Activated T-cell treated with anti-CD3 and anti-CD28 coated beads, Interleukin-2, amount 50 U/mL, for 1 hour (primary cell): ENCODE results near the gene VEGFA.
"Not testable (repeated sequence)": the region's sequence is repeated elsewhere in the genome, so short reads cannot be mapped to it uniquely, and the experiment has no call there.

Experiments
- DNase-seq: peaks from one replicate; pipeline ENCODE4 v3.0.0-alpha.2; 2020

The VEGFA gene

DNA sequence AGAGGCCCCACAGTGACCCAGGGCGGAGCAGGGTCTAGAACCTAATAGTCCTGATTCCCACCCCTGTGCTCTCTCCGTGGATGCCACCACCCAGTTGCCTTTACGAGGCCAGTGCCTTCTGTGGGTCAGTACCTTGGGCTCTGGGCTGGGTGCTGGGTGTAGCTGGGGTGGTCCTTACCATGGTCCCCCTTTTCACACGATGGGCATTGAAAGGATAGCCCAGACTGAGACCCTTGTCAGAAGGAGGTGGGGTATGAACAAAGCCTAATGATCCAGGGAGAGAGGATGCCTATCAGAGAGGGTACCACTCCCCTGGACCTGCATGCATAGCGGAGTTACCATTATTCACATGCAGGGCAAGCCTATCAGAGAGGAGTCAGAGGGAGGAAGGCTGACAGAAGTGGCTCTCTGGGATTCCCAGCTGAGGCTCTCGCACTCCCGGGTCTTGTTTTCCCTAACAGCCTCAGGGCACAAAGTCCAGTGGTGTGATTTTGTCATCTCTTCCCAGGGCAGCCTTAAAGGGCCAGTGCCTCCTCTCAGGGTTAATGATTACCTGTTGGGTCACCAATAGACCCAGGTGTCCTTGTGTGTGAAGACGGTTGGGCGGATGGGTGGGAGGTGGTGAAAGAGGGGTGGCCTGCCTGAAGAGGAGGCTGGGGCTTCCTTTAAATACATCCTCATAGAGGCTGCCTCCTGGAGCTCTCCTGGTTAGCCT is 36.2 kb downstream of the VEGFA start:
- no peak for DNase-seq

GRCh38 chr6:43806758-43807227 is 36.8 kb downstream of the VEGFA start:
- no peak for DNase-seq

GRCh38 chr6:43807228-43808061 is 37.4 kb downstream of the VEGFA start:
- DNase-seq, result no peak

DNA sequence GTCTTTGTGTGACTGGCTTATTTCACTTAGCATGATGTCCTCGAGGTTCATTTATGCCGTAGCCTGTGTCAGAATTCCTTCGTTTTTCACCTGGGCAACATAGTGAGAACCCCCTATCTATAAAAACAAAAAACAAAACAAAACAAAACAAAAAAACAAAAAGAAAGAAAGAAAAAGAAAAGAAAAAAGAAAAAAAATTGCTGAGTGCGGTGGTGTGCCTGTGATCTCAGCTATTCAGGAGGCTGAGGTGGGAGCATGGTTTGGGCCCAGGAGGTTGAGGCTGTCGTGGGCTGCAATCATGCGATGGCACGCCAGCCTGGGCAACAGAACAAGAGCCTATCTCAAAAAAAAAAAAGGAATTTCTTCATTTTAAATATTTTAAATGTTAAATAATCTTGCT is 38.4 kb downstream of the VEGFA start:
- no peak for DNase-seq

- no peak for DNase-seq
Observed at GRCh38 chr6:43809417-43810305, 39.6 kb downstream of the VEGFA start.

DNA sequence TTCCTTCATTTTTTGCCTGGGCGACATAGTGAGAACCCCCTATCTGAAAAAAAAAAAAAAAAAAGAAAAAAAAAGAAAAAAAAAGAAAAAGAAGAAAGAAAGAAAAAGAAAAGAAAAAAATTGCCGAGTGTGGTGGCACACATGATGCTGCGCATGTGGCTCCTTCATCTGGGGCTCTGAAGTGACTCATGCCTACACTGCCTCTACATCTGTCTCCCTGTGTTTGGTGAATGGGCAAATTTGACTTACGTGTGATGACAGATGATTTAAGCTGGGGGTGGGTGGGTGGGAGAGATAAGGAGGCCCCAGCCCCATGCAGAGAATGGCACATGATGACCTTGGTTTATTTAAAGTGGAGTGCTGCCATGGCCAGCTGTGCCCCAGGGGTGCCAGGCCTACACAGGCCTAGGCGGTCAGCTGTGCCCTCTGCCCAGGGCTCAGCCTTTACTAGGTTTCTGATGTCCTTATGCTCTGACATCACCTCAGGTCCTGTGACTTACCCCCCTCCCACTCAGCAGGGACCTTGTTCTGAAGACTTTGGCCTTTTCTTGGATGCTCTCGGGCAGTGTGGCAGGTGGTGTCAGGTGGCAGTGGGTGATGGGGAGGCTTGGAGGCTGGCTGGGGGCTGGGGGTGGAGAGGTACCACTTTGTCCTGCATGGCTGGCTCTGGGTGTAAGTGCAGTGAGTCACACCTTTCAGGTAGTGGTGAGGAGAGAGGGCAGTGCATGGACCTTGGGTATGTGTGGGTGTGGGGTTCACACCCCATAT is 41.1 kb downstream of the VEGFA start:
- DNase-seq, result no peak

DNA sequence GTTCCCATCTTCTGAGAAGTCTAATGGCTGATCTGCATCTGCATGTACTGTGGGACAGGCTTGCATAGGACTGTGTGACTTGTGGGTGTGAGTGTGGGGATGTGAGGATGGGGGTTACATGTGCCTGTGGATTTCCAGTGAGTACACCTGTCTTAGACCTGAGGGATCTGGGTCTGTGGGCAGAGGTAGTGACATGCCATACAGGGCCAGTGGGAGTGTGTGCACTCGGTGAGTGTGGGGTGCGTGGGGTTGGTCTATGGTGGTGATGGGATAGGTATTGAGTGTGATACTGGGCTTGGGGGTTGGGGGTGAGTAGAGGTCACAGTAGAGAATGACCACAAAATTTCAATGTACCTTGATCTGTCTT is 41.7 kb downstream of the VEGFA start:
- no peak for DNase-seq

DNA sequence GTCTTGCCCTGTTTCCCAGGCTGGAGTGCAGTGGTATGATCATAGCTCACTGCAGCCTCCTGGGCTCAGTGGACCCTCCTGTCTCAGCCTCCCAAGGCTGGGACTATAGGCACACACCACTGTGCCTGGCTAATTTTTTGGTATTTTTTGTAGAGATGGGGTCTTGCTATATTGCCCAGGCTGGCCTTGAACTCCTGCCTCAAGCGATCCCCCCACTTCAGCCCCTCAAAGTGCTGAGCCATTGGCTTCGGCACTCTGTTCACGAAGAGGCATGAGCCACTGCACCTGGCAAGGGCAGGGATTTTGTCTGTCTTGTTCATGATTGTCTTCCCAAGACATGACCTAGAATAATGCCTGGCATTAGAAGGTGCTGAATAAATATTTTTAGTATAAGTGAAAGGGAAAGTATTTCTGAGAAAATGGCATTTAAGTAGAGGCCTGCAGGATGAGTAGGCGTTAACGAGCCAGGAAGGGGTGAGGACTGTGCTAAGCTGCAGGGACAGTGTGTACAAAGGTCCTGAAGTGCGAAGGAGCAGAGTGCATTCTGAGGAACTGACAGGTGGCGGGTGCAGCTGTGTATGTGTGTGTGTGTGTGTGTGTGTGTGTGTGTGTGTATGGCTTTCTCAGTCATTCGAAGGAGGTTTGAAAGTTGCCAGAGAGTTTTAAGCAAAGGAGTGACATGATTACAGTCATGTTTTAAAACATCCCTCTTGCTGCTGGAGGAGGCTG is 43.0 kb downstream of the VEGFA start:
- DNase-seq, result no peak

- DNase-seq, result no peak
Observed at GRCh38 chr6:43814111-43814510, 44.1 kb downstream of the VEGFA start.

GRCh38 chr6:43814865-43815264 is 44.9 kb downstream of the VEGFA start:
- no peak for DNase-seq

DNA sequence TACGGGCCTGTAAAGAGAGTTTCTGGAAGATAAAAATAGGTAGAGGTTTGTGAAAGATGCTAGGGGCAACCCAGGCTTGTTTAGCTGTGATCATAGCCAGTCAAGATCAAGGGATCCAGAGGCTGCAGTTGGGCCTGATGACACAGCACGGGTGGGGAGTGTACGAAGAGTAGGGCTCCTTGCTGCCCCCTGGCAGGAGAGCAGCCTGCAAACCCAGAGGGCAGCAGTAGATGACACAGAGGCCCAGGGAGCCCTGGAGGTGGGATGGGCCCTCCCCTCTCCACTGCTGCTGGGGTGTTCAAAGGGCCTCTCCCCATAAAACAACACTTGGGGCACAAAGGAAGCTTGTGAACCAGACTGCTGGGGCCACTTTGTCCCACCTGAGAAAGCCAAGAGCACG is 47.2 kb downstream of the VEGFA start:
- DNase-seq, result no peak

DNA sequence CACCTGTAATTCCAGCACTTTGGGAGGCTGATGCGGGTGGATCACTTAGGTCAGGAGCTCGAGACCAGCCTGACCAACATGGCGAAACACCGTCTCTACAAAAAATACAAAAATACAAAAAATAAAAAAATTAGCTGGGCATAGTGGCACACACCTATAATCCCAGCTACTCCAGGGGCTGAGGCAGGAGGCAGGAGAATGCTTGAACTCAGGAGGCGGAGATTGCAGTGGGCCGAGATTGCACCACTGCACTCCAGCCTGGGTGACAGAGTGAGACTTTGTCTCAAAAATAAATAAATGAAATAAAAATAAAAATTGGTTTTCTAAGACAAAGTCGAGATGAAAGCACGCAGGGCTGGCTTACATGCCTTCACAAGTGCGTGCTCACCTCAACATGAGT is 49.0 kb downstream of the VEGFA start:
- not testable (repeated sequence) for DNase-seq

- no peak for DNase-seq
Observed at GRCh38 chr6:43819958-43820357, 49.9 kb downstream of the VEGFA start.

GRCh38 chr6:43820486-43820885 is 50.5 kb downstream of the VEGFA start:
- DNase-seq, result no peak

GRCh38 chr6:43821101-43821886 is 51.3 kb downstream of the VEGFA start:
- DNase-seq, result no peak

DNA sequence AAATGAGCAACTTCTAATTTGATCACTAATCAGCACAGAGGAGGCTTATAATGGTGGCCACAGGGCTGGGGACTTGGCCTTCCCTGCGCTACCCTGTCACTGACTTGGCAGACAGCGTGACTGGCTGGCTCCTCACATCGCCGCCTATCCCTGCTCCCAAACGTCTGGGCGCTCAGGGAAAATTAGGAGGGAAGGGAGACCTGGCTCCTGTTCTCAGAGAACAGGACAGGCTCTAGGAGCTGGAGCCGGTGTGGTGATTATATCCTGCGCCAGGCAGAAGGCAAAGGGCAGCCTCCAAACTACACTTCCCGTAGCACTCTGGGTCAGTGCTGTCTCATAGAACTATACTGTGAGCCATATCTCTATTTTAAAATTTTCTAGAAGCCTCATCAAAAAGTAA is 53.4 kb downstream of the VEGFA start:
- no peak for DNase-seq

DNA sequence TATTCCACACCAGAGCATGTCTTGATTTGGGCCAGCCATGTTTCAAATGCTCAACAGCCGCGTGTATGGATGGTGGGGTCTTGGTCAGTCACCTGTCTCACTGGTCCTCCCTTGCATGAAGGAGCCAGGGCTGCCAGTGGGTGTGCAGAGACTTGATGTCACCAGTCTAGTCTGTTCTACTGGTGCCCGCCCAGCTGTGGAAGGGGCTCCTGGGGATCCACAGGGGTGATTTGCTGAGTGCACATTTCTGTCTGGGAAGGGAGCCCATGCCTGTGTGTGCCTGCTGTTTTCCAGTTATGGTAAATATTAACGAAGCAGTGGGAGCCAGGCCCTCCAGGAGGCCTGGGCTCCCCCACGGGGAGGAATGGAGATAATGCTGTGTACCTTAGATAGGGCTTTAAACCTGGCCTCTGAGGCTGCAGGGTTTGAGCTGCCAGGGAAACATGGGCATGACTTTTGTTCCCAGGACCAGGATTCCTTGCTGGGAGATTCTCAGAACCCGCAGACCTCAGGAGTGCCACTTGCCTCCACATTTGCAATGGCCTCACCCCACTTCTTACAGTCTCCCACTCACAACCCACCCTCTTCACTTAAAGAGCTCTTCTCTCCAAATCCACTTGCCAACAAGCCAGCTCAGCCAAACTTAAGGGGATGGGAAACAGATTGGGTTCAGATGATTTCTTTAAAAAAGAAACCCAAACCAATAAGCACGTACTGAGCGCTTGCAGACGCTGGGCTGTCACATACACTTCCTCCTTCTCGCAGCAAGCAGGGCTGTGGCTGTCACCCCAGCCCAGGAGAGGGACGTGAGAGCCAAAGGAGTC is 54.1 kb downstream of the VEGFA start:
- DNase-seq, result no peak

DNA sequence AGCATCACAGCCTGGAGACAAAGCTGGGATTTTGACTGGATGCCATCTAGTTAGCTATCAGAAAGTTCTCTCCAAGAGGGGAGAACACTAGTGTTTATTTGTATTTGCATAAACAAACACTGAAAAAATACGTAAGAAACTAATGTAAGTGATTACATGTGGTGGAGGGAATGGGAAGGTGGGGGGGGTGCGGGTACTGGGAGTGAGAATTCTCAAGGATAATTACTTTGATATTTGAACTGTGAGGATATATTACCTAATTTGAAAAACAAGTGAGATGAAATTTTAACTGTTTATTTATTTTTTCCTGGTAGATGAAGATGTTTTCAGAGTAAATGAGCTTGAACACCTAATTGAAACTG is 54.7 kb downstream of the VEGFA start:
- DNase-seq, result no peak

- DNase-seq, result no peak
Observed at GRCh38 chr6:43825187-43826115, 55.4 kb downstream of the VEGFA start.
